Dermis microvascular lymphatic vessel endothelial cell (primary cell): ENCODE data around the gene ERO1A. TPM values are rescaled to one million over a fixed set of nuclear protein-coding genes. Genes with fewer than 3 reads are reported as not detected.
A peak's percentile ranks its signal among the peaks of the same experiment; 100 is the strongest.
"Not testable (repeated sequence)": the region's sequence is repeated elsewhere in the genome, so short reads cannot be mapped to it uniquely, and the experiment has no call there.

Source experiments
- DNase-seq, 2 donors: peaks; one replicate each; pipeline versions ENCODE4 v3.0.0 to v3.0.0-alpha.2; 2010; ENCODE audit warnings: low read depth in 2 of 2
- total RNA-seq: library from RNA; depleted of rRNA; stranded (reverse); fragments of >200 nt; gene quantifications from 2 replicates; pipeline ENCODE4 v1.2.1, GENCODE V29; 2014

ERO1A gene
- total RNA-seq: 32.1 and 36.2 TPM in 2 replicates

- peak; percentile 45 to 92 for DNase-seq
These were observed at the start of gene ERO1A for GRCh38 chr14:52695481-52696091. Gene ERO1A, minus strand, starts transcription at chr14:52695558. Its CDS starts 77 bp downstream, at chr14:52695481.

GRCh38 chr14:52741865-52742264 lies 46.5 kb upstream of the ERO1A start:
- peak in 1 of 2 donors; percentile 10 for DNase-seq

GRCh38 chr14:52740751-52741150 lies 45.4 kb upstream of the ERO1A start:
- peak in 1 of 2 donors; percentile 53 for DNase-seq

GRCh38 chr14:52738409-52738808 lies 43.1 kb upstream of the ERO1A start:
- no peak for DNase-seq

- no peak for DNase-seq
These were observed 40.6 kb upstream of the ERO1A start for GRCh38 chr14:52735921-52736489.

- no peak for DNase-seq
These were observed 38.5 kb upstream of the ERO1A start for GRCh38 chr14:52733824-52734223.

GRCh38 chr14:52730709-52731111 lies 35.4 kb upstream of the ERO1A start:
- DNase-seq: no peak

GRCh38 chr14:52729925-52730708 lies 34.8 kb upstream of the ERO1A start, which contains the start of gene STYX:
Gene STYX, plus strand, starts transcription at chr14:52730166. Its CDS starts 309 bp downstream, at chr14:52730475.
- peak; percentile 88 to 99 for DNase-seq

GRCh38 chr14:52729585-52729924 lies 34.2 kb upstream of the ERO1A start:
- no peak for DNase-seq

GRCh38 chr14:52729035-52729434 lies 33.7 kb upstream of the ERO1A start:
- DNase-seq: not testable (repeated sequence)

GRCh38 chr14:52727509-52727908 lies 32.2 kb upstream of the ERO1A start:
- DNase-seq: not testable (repeated sequence)

GRCh38 chr14:52724360-52724644 lies 28.9 kb upstream of the ERO1A start:
- no peak for DNase-seq

- no peak for DNase-seq
These were observed 28.4 kb upstream of the ERO1A start for GRCh38 chr14:52723514-52724359.

GRCh38 chr14:52716155-52716554 lies 20.8 kb upstream of the ERO1A start:
- no peak for DNase-seq

GRCh38 chr14:52711666-52712065 lies 16.3 kb upstream of the ERO1A start:
- DNase-seq: no peak

GRCh38 chr14:52706724-52707706 lies 11.7 kb upstream of the ERO1A start, which contains the start of gene PSMC6:
Gene PSMC6, plus strand, starts transcription at chr14:52707200. Its CDS starts 20 bp downstream, at chr14:52707220.
- peak; percentile 75 to 92 for DNase-seq

GRCh38 chr14:52706286-52706685 lies 10.9 kb upstream of the ERO1A start:
- peak in 1 of 2 donors; percentile 50 for DNase-seq

- no peak for DNase-seq
These were observed 8.3 kb upstream of the ERO1A start for GRCh38 chr14:52703664-52704063.

GRCh38 chr14:52703225-52703624 lies 7.9 kb upstream of the ERO1A start:
- DNase-seq: peak in 1 of 2 donors; percentile 61

GRCh38 chr14:52701223-52701622 lies 5.9 kb upstream of the ERO1A start:
- peak in 1 of 2 donors; percentile 34 for DNase-seq
